OCI-LY1 (cell line): ENCODE measurements around the gene BRD1.

Source experiments
- H2AFZ ChIP-seq: fragments of 200-600 bp; sonication (generic), shearing (Covaris generic); 2 replicates; pipeline ENCODE4 v1.6.0; 2014; ENCODE audit warnings: antibody characterized with exemption, mild to moderate bottlenecking, low read length
- H3F3A ChIP-seq: fragments of 200-600 bp; sonication (generic), shearing (Covaris generic); 2 replicates; pipeline ENCODE4 v1.6.0; 2014; ENCODE audit warnings: mild to moderate bottlenecking, antibody characterized with exemption, low read length, moderate library complexity; ENCODE audit not compliant: insufficient read depth
- H3K27ac ChIP-seq: fragments of 200-600 bp; sonication (generic); 2 replicates; pipeline ENCODE4 v1.5.1; 2014; ENCODE audit warnings: low read length, mixed run types, mild to moderate bottlenecking, low read depth; ENCODE audit not compliant: poor library complexity, severe bottlenecking
- H3K27me3 ChIP-seq: fragments of 200-600 bp; sonication (generic); 2 replicates; pipeline ENCODE4 v1.6.0; 2014; ENCODE audit warnings: antibody characterized with exemption, mild to moderate bottlenecking, low read length, moderate library complexity; ENCODE audit not compliant: insufficient read depth
- H3K36me3 ChIP-seq: fragments of 200-600 bp; sonication (generic); 2 replicates; pipeline ENCODE4 v1.6.1; 2014; ENCODE audit warnings: mild to moderate bottlenecking, antibody characterized with exemption, low read length, moderate library complexity, mixed read lengths; ENCODE audit not compliant: insufficient read depth
- H3K4me1 ChIP-seq: fragments of 200-600 bp; sonication (generic); 2 replicates; pipeline ENCODE4 v1.5.1; 2014; ENCODE audit warnings: mild to moderate bottlenecking, low read length, moderate library complexity; ENCODE audit not compliant: insufficient read depth, severe bottlenecking
- H3K4me2 ChIP-seq: fragments of 200-600 bp; sonication (generic), shearing (Covaris generic); 2 replicates; pipeline ENCODE4 v1.6.1; 2014; ENCODE audit warnings: low read length
- H3K4me3 ChIP-seq: fragments of 200-600 bp; sonication (generic); 2 replicates; pipeline ENCODE4 v1.5.1; 2014; ENCODE audit warnings: low read length, low read depth, mild to moderate bottlenecking, mixed read lengths; ENCODE audit not compliant: poor library complexity, severe bottlenecking
- H3K79me2 ChIP-seq: fragments of 200-600 bp; shearing (Covaris generic); 2 replicates; pipeline ENCODE4 v1.6.1; 2016; ENCODE audit warnings: mixed run types, low read length, mixed read lengths; ENCODE audit not compliant: insufficient read depth
- H3K9ac ChIP-seq: fragments of 200-600 bp; sonication (generic), shearing (Covaris generic); 2 replicates; pipeline ENCODE4 v1.6.1; 2014; ENCODE audit warnings: mild to moderate bottlenecking, low read length, mixed read lengths
- H3K9me2 ChIP-seq: fragments of 200-600 bp; sonication (generic), shearing (Covaris generic); 2 replicates; pipeline ENCODE4 v1.6.1; 2014; ENCODE audit warnings: low read depth, mild to moderate bottlenecking, low read length, mixed read lengths
- H3K9me3 ChIP-seq: fragments of 200-600 bp; shearing (Covaris generic); 2 replicates; pipeline ENCODE4 v1.6.1; 2014; ENCODE audit warnings: low read length, mixed read lengths
- H4K20me1 ChIP-seq: fragments of 200-600 bp; sonication (generic), shearing (Covaris generic); 2 replicates; pipeline ENCODE4 v1.6.0; 2016; ENCODE audit warnings: mild to moderate bottlenecking, low read length; ENCODE audit not compliant: insufficient read depth
- EZH2 ChIP-seq: fragments of 200-600 bp; sonication (generic), shearing (Covaris generic); IDR thresholded peaks from 2 replicates; pipeline ENCODE4 v1.8.0; 2017; ENCODE audit warnings: borderline replicate concordance, mixed run types, mild to moderate bottlenecking, antibody characterized with exemption, low read length, moderate library complexity, mixed read lengths
- TF ChIP-seq, protein P1 (sequence below): fragments of 200-600 bp; sonication (generic), shearing (Covaris generic); IDR thresholded peaks from 2 replicates; pipeline ENCODE4 v1.5.1; 2017; ENCODE audit warnings: mild to moderate bottlenecking, antibody characterized with exemption, low read length, moderate library complexity, mixed read lengths

BRD1 gene

DNA sequence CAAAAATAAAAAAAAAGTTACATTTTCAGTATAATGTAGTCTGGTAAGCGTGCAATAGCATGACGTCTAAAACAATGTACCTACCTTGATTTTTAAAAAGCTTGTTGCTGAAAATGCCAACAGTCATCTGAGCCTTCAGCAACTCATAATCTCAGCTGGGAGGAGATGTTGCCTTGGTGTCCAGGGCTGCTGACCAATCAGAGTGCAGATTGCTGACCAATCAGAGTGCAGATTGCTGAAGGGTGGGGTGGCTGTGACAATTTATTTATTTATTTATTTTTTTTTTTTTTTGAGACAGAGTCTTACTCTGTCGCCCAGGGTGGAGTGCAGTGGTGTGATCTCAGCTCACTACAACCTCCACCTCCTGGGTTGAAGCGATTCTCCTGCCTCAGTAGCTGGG, 43.8 kb upstream of the BRD1 start:
- no peak overlapping the region for H2AFZ ChIP-seq
- H3K79me2 ChIP-seq: peaks cover 83% of the 10 kb centered on the region
- TF ChIP-seq, protein P1, sequence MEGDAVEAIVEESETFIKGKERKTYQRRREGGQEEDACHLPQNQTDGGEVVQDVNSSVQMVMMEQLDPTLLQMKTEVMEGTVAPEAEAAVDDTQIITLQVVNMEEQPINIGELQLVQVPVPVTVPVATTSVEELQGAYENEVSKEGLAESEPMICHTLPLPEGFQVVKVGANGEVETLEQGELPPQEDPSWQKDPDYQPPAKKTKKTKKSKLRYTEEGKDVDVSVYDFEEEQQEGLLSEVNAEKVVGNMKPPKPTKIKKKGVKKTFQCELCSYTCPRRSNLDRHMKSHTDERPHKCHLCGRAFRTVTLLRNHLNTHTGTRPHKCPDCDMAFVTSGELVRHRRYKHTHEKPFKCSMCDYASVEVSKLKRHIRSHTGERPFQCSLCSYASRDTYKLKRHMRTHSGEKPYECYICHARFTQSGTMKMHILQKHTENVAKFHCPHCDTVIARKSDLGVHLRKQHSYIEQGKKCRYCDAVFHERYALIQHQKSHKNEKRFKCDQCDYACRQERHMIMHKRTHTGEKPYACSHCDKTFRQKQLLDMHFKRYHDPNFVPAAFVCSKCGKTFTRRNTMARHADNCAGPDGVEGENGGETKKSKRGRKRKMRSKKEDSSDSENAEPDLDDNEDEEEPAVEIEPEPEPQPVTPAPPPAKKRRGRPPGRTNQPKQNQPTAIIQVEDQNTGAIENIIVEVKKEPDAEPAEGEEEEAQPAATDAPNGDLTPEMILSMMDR: no peak
- no peak for TF ChIP-seq EZH2

DNA sequence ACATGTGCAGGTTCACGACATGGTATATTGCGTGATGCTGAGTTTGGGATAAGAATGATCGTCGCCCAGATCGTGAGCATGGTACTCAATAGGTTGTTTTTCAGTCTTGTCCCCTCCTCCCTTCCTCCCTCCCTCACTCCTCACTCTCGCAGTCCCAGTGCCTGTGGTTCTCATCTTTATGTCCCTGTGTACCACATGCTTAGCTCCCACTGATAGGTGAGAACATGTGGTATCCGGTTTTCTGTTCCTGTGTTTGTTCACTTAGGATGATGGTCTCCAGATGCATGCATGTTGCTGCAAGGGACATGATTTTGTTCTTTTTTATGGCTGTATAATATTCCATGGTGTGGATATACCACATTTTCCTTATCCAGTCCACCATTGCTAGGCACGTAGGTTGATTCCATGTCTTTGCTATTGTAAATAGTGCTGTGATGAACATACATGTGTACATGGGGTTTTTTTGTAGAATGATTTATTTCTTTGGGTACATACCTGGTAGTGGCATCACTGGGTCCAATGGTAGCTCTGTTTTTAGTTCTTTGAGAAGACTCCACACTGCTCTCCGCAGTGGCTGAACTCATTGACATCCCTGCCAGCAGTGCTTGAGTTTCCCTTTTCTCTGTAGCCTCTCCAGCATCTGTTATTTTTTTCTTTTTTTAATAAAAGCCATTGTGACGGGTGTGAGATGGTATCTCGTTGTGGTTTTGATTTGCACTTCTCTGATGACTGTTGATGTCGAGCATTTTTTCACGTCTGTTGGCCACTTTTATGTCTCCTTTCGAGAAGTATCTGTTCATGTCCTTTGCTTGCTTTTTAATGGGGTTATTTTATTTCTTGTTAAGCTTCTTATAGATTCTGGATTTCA, 42.4 kb upstream of the BRD1 start:
- no peak overlapping the region for H3K9ac ChIP-seq
- H4K20me1 ChIP-seq: no peaks in the 10 kb centered on the region
- TF ChIP-seq EZH2: no peak
- TF ChIP-seq, protein P1: no peak

More for the DNA sequence above, 43.8 kb upstream of the BRD1 start:
- Histone ChIP-seq H3K4me3 (no peak overlapping the region), H3K27me3 (no peaks in the 10 kb centered on the region), H3K4me2 (no peak overlapping the region), H3K4me1 (no peaks in the 10 kb centered on the region), H3K27ac (no peak overlapping the region), H3K9me3 (peaks cover 35% of the 10 kb centered on the region), H4K20me1 (no peaks in the 10 kb centered on the region), H3K9me2 (no peaks in the 10 kb centered on the region), H3F3A (no peaks in the 10 kb centered on the region), H3K9ac (no peak overlapping the region), H3K36me3 (peaks cover 46% of the 10 kb centered on the region)

DNA sequence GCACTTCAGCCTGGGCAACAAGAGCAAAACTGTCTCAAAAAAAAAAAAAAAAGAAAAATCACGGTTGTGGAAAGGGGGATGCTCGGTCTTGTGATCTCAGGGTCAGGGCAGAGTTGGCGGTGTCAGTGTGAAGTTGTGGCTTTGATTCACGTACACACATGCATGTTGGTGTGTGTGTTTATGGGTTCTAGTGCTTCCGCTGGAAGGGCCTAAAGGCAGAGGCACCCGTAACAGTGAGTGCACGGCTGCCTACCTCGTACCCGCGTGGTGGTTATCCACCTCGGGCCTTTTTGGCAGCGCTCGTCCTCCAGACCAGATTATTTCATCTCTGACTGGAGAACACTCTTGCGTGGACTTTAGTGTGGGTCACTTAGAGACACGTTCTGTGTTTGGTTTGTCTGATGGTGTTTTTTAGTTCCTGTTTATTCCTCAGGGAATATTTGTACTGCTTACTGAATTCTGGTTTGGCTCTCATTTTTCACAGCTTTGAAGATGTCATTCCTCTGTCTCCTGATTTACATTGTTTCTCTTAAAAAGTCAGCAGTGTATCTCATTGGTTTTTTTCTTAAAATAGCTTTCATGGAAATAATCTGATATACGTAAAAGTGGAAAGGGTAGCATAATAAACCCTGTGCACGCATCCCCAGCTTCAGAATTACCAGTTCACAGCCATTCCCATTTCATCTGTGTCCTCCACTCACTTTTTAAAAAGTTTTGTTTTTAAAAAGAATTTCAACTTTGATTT, 41.6 kb upstream of the BRD1 start:
- Histone ChIP-seq H2AFZ (no peak overlapping the region), H4K20me1 (no peaks in the 10 kb centered on the region), H3K4me3 (no peak overlapping the region), H3K27me3 (no peaks in the 10 kb centered on the region), H3K9me3 (peaks cover 36% of the 10 kb centered on the region), H3K27ac (no peak overlapping the region), H3K9ac (no peak overlapping the region), H3K4me1 (no peaks in the 10 kb centered on the region), H3K4me2 (no peak overlapping the region), H3K79me2 (peaks cover 87% of the 10 kb centered on the region), H3K9me2 (no peaks in the 10 kb centered on the region), H3K36me3 (peaks cover 50% of the 10 kb centered on the region), H3F3A (no peaks in the 10 kb centered on the region)
- TF ChIP-seq, protein P1: no peak
- no peak for TF ChIP-seq EZH2

More for the DNA sequence above, 42.4 kb upstream of the BRD1 start:
- H3K4me2 ChIP-seq: no peak overlapping the region
- no peaks in the 10 kb centered on the region for H3K4me1 ChIP-seq
- no peak overlapping the region for H3K4me3 ChIP-seq
- H3K27ac ChIP-seq: no peak overlapping the region
- no peaks in the 10 kb centered on the region for H3K9me2 ChIP-seq
- H2AFZ ChIP-seq: no peak overlapping the region
- peaks cover 36% of the 10 kb centered on the region for H3K9me3 ChIP-seq
- no peaks in the 10 kb centered on the region for H3F3A ChIP-seq
- no peaks in the 10 kb centered on the region for H3K27me3 ChIP-seq
- H3K79me2 ChIP-seq: peaks cover 83% of the 10 kb centered on the region
- H3K36me3 ChIP-seq: peaks cover 48% of the 10 kb centered on the region
